H1 (cell line): Measurements from ENCODE around the gene FCRL5. TPM values are rescaled to one million over a fixed set of nuclear protein-coding genes. Genes with fewer than 3 reads are reported as not detected.

Source experiments
- FOSL1 ChIP-seq: IDR thresholded peaks from 2 replicates; pipeline ENCODE4 v1.6.1; 2011; ENCODE audit warnings: mild to moderate bottlenecking, low read depth, low read length, moderate library complexity; ENCODE audit not compliant: insufficient read depth
- GTF2F1 ChIP-seq: IDR thresholded peaks from 2 replicates; pipeline ENCODE4 v1.6.1; 2012; ENCODE audit warnings: low read depth, low read length, improper control_type of control experiment, borderline replicate concordance
- KDM4A ChIP-seq: IDR thresholded peaks from one replicate; pipeline ENCODE4 v1.7.1; 2012; ENCODE audit warnings: low read depth, mild to moderate bottlenecking, moderate library complexity, low read length, inconsistent platforms; ENCODE audit not compliant: severe bottlenecking
- SIX5 ChIP-seq: IDR thresholded peaks from 2 replicates; pipeline ENCODE4 v1.6.1; 2011; ENCODE audit warnings: mild to moderate bottlenecking, low read depth, low read length
- SP1 ChIP-seq: IDR thresholded peaks from 2 replicates; pipeline ENCODE4 v1.6.1; 2011; ENCODE audit warnings: low read depth, low read length
- SRF ChIP-seq: IDR thresholded peaks from 2 replicates; pipeline ENCODE4 v1.6.1; 2011; ENCODE audit warnings: mild to moderate bottlenecking, low read depth, low read length, moderate library complexity
- polyA plus RNA-seq, 7 experiments: library from polyadenylated mRNA; depleted of rRNA in 3 of 7; stranded (reverse) in 5 of 7; unstranded in 2 of 7; fragments of >200 nt in 5 of 7; fragments of 200-250 nt in 2 of 7; gene quantifications; 1 replicate in 5 of 7; 2 replicates in 1 of 7; 4 replicates in 1 of 7; pipeline versions ENCODE4 v1.2.1 to v1.2.3, GENCODE V29; 2011 to 2013; ENCODE audit warnings: missing spikeins in 2 of 7, mixed read lengths in 2 of 7
- total RNA-seq: library from RNA; stranded (reverse); fragmentation: NEBNext Ultra II Directional; extraction: Animal tissue kit (Norgen Biotek cat#: 25700); gene quantifications from 2 replicates; pipeline ENCODE4 v1.2.1, GENCODE V29; 2021
- TF ChIP-seq, protein P1 (sequence below): IDR thresholded peaks from 2 replicates; pipeline ENCODE4 v1.6.1; 2012; ENCODE audit warnings: low read length, inconsistent platforms
- TF ChIP-seq, protein P2 (sequence below): IDR thresholded peaks from 2 replicates; pipeline ENCODE4 v1.6.1; 2012; ENCODE audit warnings: inconsistent platforms

The FCRL5 gene
- total and polyA plus RNA-seq, 2 of the 8 experiments (the other 6 are each of a cell fraction or from before 2014, with no cell fraction given): 1.0 to 2.6 TPM

DNA sequence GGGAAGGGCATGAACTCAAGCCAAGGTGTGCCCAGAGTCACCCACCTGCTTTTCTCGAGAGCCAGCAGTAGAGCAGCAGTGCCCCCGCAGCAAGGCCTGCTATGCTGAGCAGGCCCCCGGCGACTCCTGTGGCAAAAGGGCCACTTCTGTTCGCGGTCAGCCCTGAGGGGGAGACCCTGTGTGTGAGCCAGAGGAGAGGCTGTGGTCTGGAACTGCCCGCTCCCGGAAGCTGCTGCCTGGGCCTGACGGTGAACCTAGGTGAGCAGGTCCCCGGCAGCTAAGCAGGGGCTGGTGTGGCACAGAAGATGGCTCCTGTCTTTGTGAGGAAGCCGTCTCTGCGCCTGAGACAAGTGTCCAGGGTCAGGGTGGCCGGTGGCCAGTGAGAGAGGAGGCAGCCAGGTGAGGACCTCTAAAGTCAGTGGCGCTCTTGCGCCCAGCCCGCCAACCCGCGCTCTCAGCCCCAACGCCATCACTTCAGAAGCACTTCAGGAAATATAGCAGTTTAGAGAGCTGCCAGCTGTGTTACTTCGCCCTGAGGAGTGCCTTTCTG lies 31.9 kb downstream of the FCRL5 start (continued):
- no peak for TF ChIP-seq GTF2F1
- no peak for TF ChIP-seq KDM4A
- TF ChIP-seq SP1: no peak
- no peak for TF ChIP-seq FOSL1
- TF ChIP-seq, protein P1, sequence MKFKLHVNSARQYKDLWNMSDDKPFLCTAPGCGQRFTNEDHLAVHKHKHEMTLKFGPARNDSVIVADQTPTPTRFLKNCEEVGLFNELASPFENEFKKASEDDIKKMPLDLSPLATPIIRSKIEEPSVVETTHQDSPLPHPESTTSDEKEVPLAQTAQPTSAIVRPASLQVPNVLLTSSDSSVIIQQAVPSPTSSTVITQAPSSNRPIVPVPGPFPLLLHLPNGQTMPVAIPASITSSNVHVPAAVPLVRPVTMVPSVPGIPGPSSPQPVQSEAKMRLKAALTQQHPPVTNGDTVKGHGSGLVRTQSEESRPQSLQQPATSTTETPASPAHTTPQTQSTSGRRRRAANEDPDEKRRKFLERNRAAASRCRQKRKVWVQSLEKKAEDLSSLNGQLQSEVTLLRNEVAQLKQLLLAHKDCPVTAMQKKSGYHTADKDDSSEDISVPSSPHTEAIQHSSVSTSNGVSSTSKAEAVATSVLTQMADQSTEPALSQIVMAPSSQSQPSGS: no peak
- TF ChIP-seq SIX5: no peak
- TF ChIP-seq, protein P2, sequence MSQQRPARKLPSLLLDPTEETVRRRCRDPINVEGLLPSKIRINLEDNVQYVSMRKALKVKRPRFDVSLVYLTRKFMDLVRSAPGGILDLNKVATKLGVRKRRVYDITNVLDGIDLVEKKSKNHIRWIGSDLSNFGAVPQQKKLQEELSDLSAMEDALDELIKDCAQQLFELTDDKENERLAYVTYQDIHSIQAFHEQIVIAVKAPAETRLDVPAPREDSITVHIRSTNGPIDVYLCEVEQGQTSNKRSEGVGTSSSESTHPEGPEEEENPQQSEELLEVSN: no peak
- no peak for TF ChIP-seq SRF
